ENCODE measurements around the gene CARD11.
"Not testable (repeated sequence)": the region's sequence is repeated elsewhere in the genome, so short reads cannot be mapped to it uniquely, and the experiment has no call there.

The CARD11 gene

DNA sequence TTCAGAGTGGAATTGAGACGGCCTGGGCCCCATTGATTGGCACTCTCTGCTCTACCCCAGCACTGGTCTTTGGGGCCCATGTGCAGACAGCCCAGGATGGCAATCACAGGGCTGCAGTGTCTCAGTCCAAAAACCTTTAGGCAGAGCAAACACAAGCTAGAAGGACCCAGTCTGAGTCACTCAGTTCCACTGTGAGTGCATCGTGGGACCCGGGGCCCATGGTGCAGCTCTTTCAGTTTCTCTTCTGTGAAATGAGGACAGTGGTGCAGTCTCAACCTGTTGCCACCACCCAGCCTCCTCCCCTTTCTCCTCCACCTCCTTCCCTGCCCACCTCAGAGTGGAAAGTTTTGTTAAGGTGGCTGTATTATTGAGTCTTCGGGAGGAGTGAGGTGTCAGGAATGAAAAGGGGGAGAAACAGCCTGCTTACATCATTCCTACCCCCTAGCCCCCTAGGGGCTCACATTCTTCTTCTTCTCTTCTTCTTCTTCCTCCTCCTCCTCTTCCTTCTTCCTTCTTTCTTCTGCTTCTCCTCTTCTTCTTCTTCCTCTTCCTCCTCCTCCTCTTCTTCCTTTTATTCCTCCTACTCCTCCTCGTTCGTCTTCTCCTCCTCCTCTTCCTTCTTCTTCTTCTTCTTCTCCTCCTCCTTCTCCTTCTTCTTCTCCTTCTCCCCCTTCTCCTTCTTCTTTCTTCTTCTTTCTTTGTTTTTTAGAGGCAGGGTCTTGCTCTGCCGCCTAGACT is 19.5 kb upstream of the CARD11 start:
- no peak for DNase-seq

GRCh38 chr7:3057066-3057420 is 13.4 kb upstream of the CARD11 start:
- DNase-seq, result no peak

DNA sequence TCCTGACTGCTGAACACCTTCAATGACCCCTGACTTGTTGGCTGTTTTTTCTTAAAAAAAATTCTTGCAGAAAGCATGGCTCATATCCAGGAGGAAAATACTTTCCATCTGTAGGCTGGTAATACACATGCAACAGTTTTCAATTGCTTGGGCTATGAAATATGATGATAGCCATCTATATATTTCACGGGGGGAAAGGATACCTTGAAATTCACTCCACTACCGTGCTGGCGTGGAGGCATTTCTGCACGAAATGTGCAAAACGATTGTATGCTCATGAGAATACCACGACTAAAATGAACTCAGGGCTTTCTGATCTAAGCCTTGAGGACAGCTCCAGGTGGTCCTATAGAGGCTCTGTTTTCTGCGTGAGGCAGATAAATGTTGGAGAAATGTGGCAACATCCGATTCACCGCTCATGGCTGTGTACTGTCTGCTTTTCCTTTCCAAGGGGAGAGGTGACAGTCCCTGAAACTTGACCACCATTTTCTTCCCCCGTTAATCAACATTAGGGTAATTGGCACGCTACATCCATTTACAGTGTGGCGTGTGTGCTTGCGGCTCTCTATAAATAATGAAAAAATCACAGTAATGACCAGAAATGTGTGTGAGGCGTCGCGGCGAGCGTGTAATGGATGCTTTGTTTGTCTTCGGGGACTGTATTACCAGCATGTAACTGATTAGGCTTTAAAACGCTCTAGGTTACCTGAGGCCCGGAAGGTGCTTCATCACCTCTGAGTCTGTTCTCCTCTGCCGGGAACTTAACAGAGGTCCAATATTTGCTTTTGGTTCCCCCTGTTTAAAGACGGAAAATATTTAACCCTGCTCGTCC is 12.8 kb upstream of the CARD11 start:
- no peak for DNase-seq

DNA sequence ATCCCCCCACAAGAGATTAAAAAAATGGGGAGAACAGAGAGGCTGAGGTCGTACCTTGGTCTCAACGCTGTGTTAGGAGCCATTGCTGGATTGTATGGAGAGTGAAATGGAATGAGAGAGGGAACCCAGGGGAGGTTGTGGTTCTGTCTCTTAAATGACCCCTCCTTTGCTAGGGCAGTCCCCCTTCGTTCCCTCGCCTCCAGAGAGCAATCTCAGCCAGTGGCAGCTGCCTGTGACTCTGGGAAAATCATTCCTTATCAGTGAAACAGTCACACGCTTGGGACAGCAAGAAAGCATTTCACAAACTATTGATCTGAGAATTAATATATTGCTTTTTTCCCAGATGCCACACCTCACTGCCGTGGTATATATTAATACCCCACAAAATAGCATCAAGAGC is 12.0 kb upstream of the CARD11 start:
- DNase-seq, result no peak

- no peak for DNase-seq
Observed at GRCh38 chr7:3042861-3043489, 692 bp downstream of the CARD11 start.

GRCh38 chr7:3041986-3042675 is 1.5 kb downstream of the CARD11 start:
- no peak for DNase-seq

DNA sequence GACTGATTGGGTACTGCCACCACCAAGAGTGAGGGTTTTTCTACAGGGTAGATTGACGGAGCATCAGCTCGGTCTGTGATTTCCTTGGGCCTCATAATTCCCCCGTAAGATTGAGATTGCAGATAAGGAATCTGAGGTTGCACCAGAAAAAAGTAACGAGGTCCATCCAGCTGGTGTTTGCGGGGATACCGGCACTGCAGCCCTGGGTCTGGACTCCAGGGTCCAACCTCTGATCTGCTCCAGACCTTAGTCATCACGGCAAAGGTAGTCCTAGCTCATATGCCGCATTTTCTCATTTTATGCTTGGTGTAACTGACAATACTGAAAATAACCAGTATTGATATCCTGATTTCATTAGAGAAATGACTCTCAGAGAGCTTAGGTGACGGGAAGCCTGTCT is 3.9 kb downstream of the CARD11 start:
- DNase-seq, result no peak

DNA sequence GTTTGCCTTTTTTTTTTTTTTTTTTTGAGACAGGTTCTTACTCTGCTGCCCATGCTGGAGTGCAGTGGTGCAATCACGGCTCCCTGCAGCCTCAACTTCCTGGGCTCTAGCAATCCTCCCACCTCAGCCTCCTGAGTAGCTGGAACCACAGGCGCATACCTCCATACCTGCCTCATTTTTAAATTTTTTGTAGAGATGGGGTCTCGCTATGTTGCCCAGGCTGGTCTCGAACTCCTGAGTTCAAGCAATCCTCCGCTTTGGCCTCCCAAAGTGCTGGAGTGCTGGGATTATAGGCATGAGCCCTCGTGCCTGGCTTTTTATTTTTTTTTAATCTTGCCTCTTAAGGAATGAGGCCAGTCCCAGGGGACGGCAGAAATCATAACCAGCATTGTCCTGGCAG is 5.7 kb downstream of the CARD11 start:
- not testable (repeated sequence) for DNase-seq

DNA sequence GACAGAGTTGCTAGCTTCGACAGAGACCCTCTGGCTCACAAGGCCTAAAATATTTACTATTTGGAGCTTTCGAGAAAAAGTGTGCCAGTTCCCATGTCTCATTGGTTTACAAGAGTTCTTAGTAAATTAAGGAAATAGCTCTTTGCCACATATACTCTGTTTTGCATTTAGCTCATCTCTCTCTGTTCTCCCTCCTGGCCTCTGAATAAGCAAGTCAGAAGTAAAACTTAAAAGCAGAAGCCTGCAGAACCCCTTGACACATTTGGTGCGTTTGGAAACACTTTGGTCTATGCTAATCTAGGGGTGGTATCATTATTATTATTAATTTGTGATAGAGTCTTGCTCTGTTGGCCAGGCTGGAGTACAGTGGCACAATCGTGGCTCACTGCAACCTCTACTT is 6.4 kb downstream of the CARD11 start:
- no peak for DNase-seq

GRCh38 chr7:3034591-3035150 is 9.0 kb downstream of the CARD11 start:
- DNase-seq, result no peak

- no peak for DNase-seq
Observed at GRCh38 chr7:3033581-3033980, 10.1 kb downstream of the CARD11 start.

GRCh38 chr7:3033136-3033535 is 10.5 kb downstream of the CARD11 start:
- no peak for DNase-seq

DNA sequence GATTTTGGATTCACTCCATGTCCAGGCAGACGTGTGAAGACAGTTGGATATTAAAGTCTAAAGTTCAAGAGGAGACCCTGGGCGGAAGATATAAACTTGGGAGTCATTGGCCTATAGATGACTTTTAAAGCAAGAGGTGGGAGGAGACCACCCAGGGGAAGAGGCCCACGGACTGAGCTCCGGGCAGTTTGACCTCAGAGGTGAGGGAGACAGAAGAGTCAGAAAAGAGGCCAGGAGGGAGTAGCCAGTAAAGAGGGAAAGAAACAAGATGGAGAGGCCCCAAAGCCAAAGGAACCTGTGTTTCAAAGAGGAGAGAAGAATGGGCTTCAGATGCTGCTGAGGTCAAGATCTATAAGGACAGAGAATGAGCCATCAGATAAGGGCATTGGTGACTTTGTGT is 11.4 kb downstream of the CARD11 start:
- DNase-seq, result no peak

DNA sequence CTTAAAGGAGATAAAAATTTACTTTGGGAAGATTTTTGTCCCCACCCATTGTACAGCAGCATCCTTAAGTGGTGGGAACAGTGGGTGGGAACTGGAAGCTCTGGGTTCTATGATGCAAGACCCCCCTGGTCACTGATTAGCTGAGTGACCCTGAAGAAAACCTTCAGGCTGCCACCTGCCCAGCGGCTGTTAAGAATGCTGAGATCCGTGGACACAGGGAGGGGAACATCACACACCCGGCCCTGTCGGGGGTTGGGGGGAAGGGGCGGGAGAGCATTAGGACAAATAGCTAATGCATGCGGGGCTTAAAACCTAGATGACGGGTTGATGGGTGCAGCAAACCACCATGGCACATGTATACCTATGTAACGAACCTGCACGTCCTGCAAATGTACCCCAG is 14.5 kb downstream of the CARD11 start:
- no peak for DNase-seq

DNA sequence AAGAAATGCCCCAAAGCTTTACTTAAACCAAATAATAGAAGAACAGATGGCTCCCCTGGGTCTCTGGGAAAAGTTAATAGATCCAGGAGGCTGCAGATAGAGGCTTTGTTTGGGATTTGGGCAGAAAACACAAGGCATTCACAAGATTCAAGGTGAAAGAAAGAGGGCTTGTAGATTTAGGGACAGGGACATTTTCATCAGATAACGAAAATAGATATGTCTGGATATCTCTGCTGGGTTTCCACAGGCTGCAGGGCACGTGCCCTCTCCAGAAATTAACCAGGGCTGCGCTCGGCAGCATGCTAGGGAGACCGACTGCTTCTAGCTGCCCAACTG is 14.9 kb downstream of the CARD11 start:
- DNase-seq, result no peak

GRCh38 chr7:3028071-3028757 is 15.5 kb downstream of the CARD11 start:
- peak; percentile 17 for DNase-seq

- DNase-seq, result no peak
Observed at GRCh38 chr7:3027005-3027845, 16.4 kb downstream of the CARD11 start.

- DNase-seq, result no peak
Observed at GRCh38 chr7:3025616-3026015, 18.1 kb downstream of the CARD11 start.

- no peak for DNase-seq
Observed at GRCh38 chr7:3021825-3022224, 21.8 kb downstream of the CARD11 start.

GRCh38 chr7:3021224-3021623 is 22.4 kb downstream of the CARD11 start:
- not testable (repeated sequence) for DNase-seq

GRCh38 chr7:3020416-3020815 is 23.3 kb downstream of the CARD11 start:
- DNase-seq, result no peak

DNA sequence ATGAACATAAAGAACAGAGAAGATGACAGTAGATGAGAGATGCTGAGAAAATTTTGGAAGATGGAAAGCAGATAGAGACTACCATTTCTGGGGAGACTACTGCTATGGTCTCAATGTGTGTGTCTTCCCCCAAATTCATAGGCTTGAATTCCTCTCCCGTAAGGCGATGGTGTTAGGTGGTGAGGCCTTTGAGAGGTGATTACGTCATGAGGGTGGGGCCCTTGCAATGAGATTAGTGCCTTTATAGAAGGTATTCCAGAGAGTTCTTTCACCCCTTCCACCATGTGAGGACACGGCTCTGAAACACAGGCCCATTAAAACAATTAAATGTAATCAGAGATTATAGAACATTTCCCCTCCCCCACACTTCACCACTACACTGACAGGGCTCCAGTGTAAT is 23.9 kb downstream of the CARD11 start:
- DNase-seq, result no peak

All from GOT3 (cell line).